Brain microvascular endothelial cell (primary cell): ENCODE measurements around the gene MCM10.
A peak's percentile ranks its signal among the peaks of the same experiment; 100 is the strongest.

Source experiments
- DNase-seq: peaks from one replicate; pipeline ENCODE4 v3.0.0-alpha.2; 2020
- H3K27ac ChIP-seq: fragments of 250-450 bp; sonication (Bioruptor Pico); 2 replicates; pipeline ENCODE4 v1.5.1; 2020; ENCODE audit warnings: mild to moderate bottlenecking, moderate library complexity
- H3K27me3 ChIP-seq: fragments of 250-450 bp; sonication (Bioruptor Pico); replicated peaks from 2 replicates; pipeline ENCODE4 v1.5.1; 2020; ENCODE audit warnings: mild to moderate bottlenecking
- H3K36me3 ChIP-seq: fragments of 250-450 bp; sonication (Bioruptor Pico); replicated peaks from 2 replicates; pipeline ENCODE4 v1.5.1; 2020; ENCODE audit warnings: mild to moderate bottlenecking
- H3K4me3 ChIP-seq: 2 replicates; pipeline ENCODE4 v1.5.1; 2011; ENCODE audit warnings: low read depth, mild to moderate bottlenecking, control low read depth, low read length, moderate library complexity
- CTCF ChIP-seq: IDR thresholded peaks from 2 replicates; pipeline ENCODE4 v1.5.1; 2011; ENCODE audit warnings: low read depth, mild to moderate bottlenecking, moderate library complexity, low read length, control low read depth, inconsistent platforms; ENCODE audit errors: missing control alignments
- in situ Hi-C: cut with HindIII; loops from 2 replicates; pipeline ENCODE4 v1.10.0; 2017; ENCODE audit warnings: low sequenced_read_pairs, low pct_ligation_motif_present

The MCM10 gene

GRCh38 chr10:13206546-13207443 is 45.4 kb downstream of the MCM10 start:
- Histone ChIP-seq H3K4me3 (no peak overlapping the region), H3K27ac (no peak overlapping the region), H3K36me3 (no peaks in the 10 kb centered on the region), H3K27me3 (no peaks in the 10 kb centered on the region)
- in situ Hi-C loops = no loop called here
- peak; percentile 26 for DNase-seq
- peak; percentile 68 for TF ChIP-seq CTCF

- no peak for TF ChIP-seq CTCF
- DNase-seq = no peak
- H3K27ac ChIP-seq = no peak overlapping the region
- H3K4me3 ChIP-seq = no peak overlapping the region
- in situ Hi-C loops = no loop called here
- no peaks in the 10 kb centered on the region for H3K36me3 ChIP-seq
- no peaks in the 10 kb centered on the region for H3K27me3 ChIP-seq
These were observed 51.8 kb downstream of the MCM10 start for GRCh38 chr10:13213163-13213562.

- no peak overlapping the region for H3K27ac ChIP-seq
- TF ChIP-seq CTCF = no peak
- in situ Hi-C loops = no loop called here
- no peaks in the 10 kb centered on the region for H3K36me3 ChIP-seq
- no peak overlapping the region for H3K4me3 ChIP-seq
- no peak for DNase-seq
- no peaks in the 10 kb centered on the region for H3K27me3 ChIP-seq
These were observed 57.5 kb downstream of the MCM10 start for GRCh38 chr10:13218878-13219277.

- Histone ChIP-seq H3K36me3 (no peaks in the 10 kb centered on the region), H3K27ac (no peak overlapping the region), H3K27me3 (no peaks in the 10 kb centered on the region), H3K4me3 (no peak overlapping the region)
- no peak for DNase-seq
- in situ Hi-C loops = no loop called here
- peak; percentile 43 for TF ChIP-seq CTCF
These were observed 58.6 kb downstream of the MCM10 start for GRCh38 chr10:13219685-13220670.

GRCh38 chr10:13221572-13221971 is 60.2 kb downstream of the MCM10 start:
- in situ Hi-C loops = no loop called here
- Histone ChIP-seq H3K27ac (no peak overlapping the region), H3K4me3 (no peak overlapping the region), H3K36me3 (no peaks in the 10 kb centered on the region), H3K27me3 (no peaks in the 10 kb centered on the region)
- no peak for DNase-seq
- TF ChIP-seq CTCF = no peak
